Activated CD4-positive, CD25-positive, alpha-beta regulatory T cell treated with anti-CD3 and anti-CD28 coated beads, Interleukin-2, amount 50 U/mL, for 72 hours (primary cell): ENCODE measurements around the gene CREB1.
"Not testable (repeated sequence)": the region's sequence is repeated elsewhere in the genome, so short reads cannot be mapped to it uniquely, and the experiment has no call there.

Experiments
- DNase-seq: peaks from one replicate; pipeline ENCODE4 v3.0.0; 2021

The CREB1 gene

GRCh38 chr2:207621501-207622039, 91.8 kb downstream of the CREB1 start:
- peak; percentile 34 for DNase-seq

DNA sequence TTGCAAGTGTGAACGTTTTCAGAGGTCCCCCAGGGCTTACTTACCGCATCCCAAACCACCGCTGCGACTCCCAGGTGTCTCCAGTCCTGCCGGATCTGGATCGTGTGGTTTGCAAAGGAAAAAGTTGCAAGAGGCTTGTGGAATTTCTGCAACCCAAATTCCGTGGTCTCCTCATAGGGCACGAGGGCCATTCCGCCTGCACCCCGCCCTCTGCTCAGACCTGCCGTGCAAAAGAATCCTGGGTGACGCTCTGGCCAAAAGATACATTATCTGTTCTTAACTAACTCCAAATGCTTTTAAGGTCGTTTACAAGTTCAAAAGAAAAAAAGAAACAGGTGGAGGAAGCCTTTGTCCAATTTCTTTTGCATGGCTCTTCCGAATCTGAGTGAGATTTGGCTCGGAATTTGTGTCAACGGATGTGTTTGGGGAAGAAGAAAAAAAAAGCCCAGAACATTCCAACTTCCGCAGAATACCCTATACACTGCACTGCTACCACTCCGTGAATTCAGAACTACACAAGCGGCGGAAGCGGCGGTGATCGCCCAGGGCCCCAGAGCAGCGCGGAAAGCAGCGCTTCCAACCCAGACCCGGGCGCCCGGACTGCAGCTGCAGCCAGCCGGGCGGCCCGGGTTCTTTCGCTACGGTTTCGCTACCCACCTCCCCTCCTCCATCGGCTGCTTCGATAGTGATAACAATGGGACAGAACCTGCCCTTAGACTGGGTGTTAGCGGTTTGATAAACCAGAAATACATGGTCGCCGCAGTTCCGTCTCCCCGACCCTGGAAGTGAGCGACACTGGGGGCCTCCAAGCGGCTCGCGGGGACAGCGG, 94.6 kb downstream of the CREB1 start:
- DNase-seq = peak; percentile 68

DNA sequence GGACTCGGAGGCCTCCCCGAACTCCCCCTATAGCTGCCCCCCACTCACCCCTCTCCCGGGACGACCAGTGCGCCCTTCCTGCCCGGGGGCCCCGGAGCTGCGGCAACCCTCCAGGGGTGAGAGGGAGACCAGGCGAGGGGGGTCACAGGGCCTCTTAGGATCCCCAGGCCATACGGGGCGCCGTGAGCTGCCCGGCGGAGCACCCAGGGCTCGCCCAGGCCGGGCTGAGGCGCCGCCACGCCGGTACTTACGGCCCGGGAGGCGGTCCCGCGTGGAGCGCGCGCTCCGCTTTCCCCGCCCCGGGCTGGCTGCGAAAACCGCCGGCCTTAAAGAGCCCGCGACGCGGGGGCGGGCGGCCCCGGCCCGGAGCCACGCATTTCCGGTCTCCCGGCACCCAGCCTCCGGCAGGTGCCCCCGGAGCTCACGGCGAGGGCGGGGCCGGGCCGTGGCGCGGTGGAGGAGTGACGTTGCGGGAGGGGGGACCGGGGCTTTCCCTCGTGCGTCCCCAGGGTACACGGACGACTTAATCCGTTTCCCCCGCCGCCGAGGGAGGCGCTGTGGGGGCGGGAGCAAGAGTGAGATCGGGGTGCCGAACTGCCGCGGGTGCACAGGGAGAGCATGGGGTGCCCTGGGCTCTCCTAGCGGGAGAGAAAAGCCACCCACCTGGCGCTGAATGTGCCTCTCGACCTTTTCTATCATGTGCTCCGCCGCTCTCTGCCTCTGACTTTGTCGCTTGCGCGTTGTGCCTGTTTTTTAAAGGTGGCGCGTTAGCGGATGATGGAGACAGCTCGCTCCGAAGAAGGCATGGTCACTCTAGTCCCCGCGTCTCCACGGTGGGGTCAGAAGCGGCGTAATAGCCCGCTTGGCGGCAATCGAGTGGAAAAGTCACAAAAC, 95.5 kb downstream of the CREB1 start, which contains the start of gene METTL21A:
METTL21A (minus strand) TSS at position 381 of the 894 bp plus-strand sequence. CDS start 1,019 bp downstream, outside the sequence.
- peak; percentile 90 for DNase-seq

GRCh38 chr2:207629553-207629952, 99.8 kb downstream of the CREB1 start:
- DNase-seq = no peak

GRCh38 chr2:207630491-207630890, 100.7 kb downstream of the CREB1 start:
- no peak for DNase-seq

GRCh38 chr2:207632575-207633493, 103.1 kb downstream of the CREB1 start:
- no peak for DNase-seq

GRCh38 chr2:207633686-207634085, 103.9 kb downstream of the CREB1 start:
- DNase-seq = no peak

GRCh38 chr2:207635468-207636200, 105.9 kb downstream of the CREB1 start:
- DNase-seq = no peak

DNA sequence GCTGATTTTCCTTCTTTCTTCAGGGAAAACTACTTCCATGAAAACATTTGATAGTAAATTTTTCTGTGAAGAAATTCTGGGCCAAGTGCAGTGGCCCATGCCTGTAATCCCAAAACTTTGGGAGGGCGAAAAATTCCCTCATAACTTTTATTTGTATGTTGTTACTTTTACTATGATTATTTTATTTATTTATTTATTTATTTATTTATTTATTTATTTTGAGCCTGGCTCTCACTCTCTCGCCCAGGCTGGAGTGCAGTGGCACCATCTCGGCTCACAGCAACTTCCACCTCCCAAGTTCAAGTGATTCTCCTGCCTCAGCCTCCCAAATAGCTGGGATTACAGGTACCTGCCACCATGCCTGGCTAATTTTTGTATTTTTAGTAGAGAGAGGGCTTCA, 109.5 kb downstream of the CREB1 start:
- not testable (repeated sequence) for DNase-seq

DNA sequence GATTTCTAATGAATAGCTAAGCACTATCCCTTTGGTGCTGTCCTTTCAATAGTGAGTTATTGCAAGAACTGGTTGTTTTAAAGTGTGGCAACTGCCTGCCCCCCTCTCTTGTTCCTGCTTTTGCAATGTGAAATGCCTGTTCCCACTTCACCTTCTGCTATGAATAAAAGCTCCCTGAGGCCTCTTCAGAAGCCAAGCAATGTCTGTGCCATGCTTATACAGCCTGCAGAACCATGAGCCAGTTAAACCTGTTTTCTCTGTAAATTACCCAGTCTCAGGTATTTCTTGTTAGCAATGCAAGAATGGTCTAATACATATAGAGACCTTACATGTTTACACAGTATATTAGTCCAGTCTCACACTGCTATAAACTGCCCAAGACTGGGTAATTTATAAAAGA, 110.4 kb downstream of the CREB1 start:
- DNase-seq = no peak

DNA sequence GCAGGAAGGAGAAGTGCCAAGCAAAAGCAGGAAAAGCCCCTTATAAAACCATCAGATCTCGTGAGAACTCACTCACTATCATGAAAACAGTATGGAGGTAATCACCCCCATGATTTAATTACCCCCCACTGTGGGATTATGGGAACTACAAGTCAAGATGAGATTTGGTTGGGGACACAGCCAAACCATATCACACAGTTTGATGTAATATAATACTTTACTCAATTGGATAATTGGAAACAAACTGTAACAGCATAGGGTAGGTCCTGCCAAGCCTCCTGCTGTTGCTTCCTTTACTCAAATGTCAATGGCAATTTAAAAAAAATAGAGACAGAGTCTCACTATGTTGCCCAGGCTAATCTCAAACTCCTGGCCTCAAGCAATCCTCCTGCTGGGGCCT, 110.9 kb downstream of the CREB1 start:
- DNase-seq = no peak

GRCh38 chr2:207643892-207644291, 114.1 kb downstream of the CREB1 start:
- DNase-seq = no peak

DNA sequence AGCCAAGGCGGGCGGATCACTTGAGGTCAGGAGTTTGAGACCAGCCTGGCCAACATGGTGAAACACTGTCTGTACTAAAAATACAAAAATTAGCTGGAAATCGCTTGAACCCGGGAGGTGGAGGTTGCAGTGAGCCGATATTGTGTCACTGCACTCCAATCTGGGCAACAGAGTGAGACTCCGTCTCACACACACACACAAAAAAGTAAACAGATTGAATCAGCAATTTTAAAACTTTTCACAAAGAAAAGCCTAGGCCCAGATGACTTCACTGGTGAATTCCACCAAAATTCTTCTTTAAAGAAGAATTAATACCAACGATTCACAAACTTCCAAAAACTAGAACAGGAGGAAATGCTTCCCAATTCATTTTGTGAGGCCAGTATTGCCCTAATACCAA, 116.8 kb downstream of the CREB1 start:
- not testable (repeated sequence) for DNase-seq
